Prostate gland (tissue), 2 donors: ENCODE results near the gene ATPAF2. TPM values are rescaled to one million over a fixed set of nuclear protein-coding genes. Genes with fewer than 3 reads are reported as not detected.

Source experiments
- DNase-seq: peaks from one replicate; pipeline ENCODE4 v3.0.0-alpha.2; 2019; ENCODE audit warnings: low spot score
- H3K27ac ChIP-seq, 2 donors: fragments of 200-600 bp; sonication (generic); 2 replicates each; pipeline ENCODE4 v1.5.1; 2017 to 2019
- H3K27me3 ChIP-seq: fragments of 200-600 bp; sonication (generic); replicated peaks from 2 replicates; pipeline ENCODE4 v1.5.1; 2019; ENCODE audit not compliant: insufficient read depth
- H3K36me3 ChIP-seq, 2 donors: fragments of 200-600 bp; sonication (generic); 1 replicate in 1 of 2; 2 replicates in 1 of 2; pipeline versions ENCODE4 v1.5.1 to v1.8.1; 2017 to 2019
- H3K4me1 ChIP-seq: fragments of 200-600 bp; sonication (generic); replicated peaks from 2 replicates; pipeline ENCODE4 v1.5.1; 2019
- H3K4me3 ChIP-seq, 2 donors: fragments of 200-600 bp; sonication (generic); 2 replicates each; pipeline ENCODE4 v1.5.1; 2017 to 2019
- H3K9me3 ChIP-seq: fragments of 200-600 bp; sonication (generic); 2 replicates; pipeline ENCODE4 v1.5.1; 2017
- CTCF ChIP-seq, 4 experiments: fragments of 200-600 bp in 2 of 4; fragments of 450-650 bp in 2 of 4; sonication (generic) in 2 of 4; IDR thresholded peaks; 1 replicate in 3 of 4; 2 replicates in 1 of 4; pipeline ENCODE4 v1.5.1; 2016 to 2019; ENCODE audit warnings: antibody characterized with exemption in 4 of 4, mild to moderate bottlenecking in 2 of 4, moderate library complexity in 2 of 4
- POLR2A ChIP-seq: fragments of 450-650 bp; IDR thresholded peaks from one replicate; pipeline ENCODE4 v1.6.1; 2016; ENCODE audit warnings: antibody characterized with exemption, mild to moderate bottlenecking
- POLR2AphosphoS5 ChIP-seq: sonication (generic); formaldehyde crosslinking; IDR thresholded peaks from one replicate; pipeline ENCODE4 v1.6.1; 2017; ENCODE audit warnings: antibody characterized with exemption
- WGBS: methylation state at CpG from one replicate; pipeline ENCODE4 v1.1.5; 2018; 5-methylcytosine and 5-hydroxymethylcytosine counted together
- intact Hi-C: fragments of 100-400 bp; cut with DNase I; formaldehyde crosslinking; loops from one replicate; pipeline ENCODE4 v1.14.2; 2022
- total RNA-seq, 2 donors: library from RNA; depleted of rRNA; stranded (reverse); fragments of >200 nt; gene quantifications; one replicate each; pipeline ENCODE4 v1.1.0, GENCODE V29; 2016

Gene ATPAF2
- total RNA-seq, 2 donors from 2014 or later = 17.7 to 30.5 TPM

- H3K4me1 ChIP-seq = peaks cover 4% of the 10 kb centered on the region
- intact Hi-C loops = no loop called here
These were observed 56.2 kb downstream of the ATPAF2 start for GRCh38 chr17:17982801-17983200.

GRCh38 chr17:17981330-17981729 is 57.6 kb downstream of the ATPAF2 start:
- H3K36me3 ChIP-seq = no peaks in the 10 kb centered on the region
- no peak for DNase-seq
- H3K4me1 ChIP-seq = peaks cover 4% of the 10 kb centered on the region
- intact Hi-C loops = no loop called here
- no peak for TF ChIP-seq CTCF (IDR thresholded peaks at IDR 0.05)
- no peak for TF ChIP-seq POLR2AphosphoS5
- no peak for TF ChIP-seq POLR2A
- no peak overlapping the region for H3K4me3 ChIP-seq
- no peaks in the 10 kb centered on the region for H3K27me3 ChIP-seq
- H3K27ac ChIP-seq = no peak overlapping the region
- H3K9me3 ChIP-seq = no peaks in the 10 kb centered on the region
- 90% methylated on average over 9 of the region's 9 CpGs for WGBS

More at GRCh38 chr17:17982801-17983200, 56.2 kb downstream of the ATPAF2 start:
- Histone ChIP-seq H3K36me3 (no peaks in the 10 kb centered on the region), H3K9me3 (no peaks in the 10 kb centered on the region), H3K4me3 (no peak overlapping the region), H3K27me3 (no peaks in the 10 kb centered on the region), H3K27ac (peak overlapping the region; percentile 81 to 85)
- no peak for TF ChIP-seq POLR2A
- TF ChIP-seq CTCF (IDR thresholded peaks at IDR 0.05) = no peak
- peak; percentile 39 for TF ChIP-seq POLR2AphosphoS5
- 84% methylated on average over 9 of the region's 9 CpGs for WGBS
- peak; percentile 70 for DNase-seq

GRCh38 chr17:17979778-17980177 is 59.2 kb downstream of the ATPAF2 start:
- Histone ChIP-seq H3K4me3 (no peak overlapping the region), H3K27ac (peak overlapping the region; percentile 54 to 61), H3K9me3 (no peaks in the 10 kb centered on the region), H3K4me1 (peaks cover 4% of the 10 kb centered on the region), H3K36me3 (no peaks in the 10 kb centered on the region), H3K27me3 (no peaks in the 10 kb centered on the region)
- intact Hi-C loops = no loop called here
- DNase-seq = no peak
- TF ChIP-seq CTCF (IDR thresholded peaks at IDR 0.05) = no peak
- no peak for TF ChIP-seq POLR2A
- TF ChIP-seq POLR2AphosphoS5 = no peak
- WGBS = 86% methylated on average over 3 of the region's 3 CpGs

- H3K4me3 ChIP-seq = no peak overlapping the region
- H3K9me3 ChIP-seq = no peaks in the 10 kb centered on the region
- no peak for DNase-seq
- intact Hi-C loops = no loop called here
- H3K27ac ChIP-seq = peak overlapping the region; percentile 54 to 61
- WGBS = 86% methylated on average over 14 of the region's 14 CpGs
- no peaks in the 10 kb centered on the region for H3K36me3 ChIP-seq
- peaks cover 4% of the 10 kb centered on the region for H3K4me1 ChIP-seq
- no peak for TF ChIP-seq POLR2A
- no peak for TF ChIP-seq CTCF (IDR thresholded peaks at IDR 0.05)
- no peak for TF ChIP-seq POLR2AphosphoS5
- H3K27me3 ChIP-seq = no peaks in the 10 kb centered on the region
These were observed 60.2 kb downstream of the ATPAF2 start for GRCh38 chr17:17978481-17979424.
